ENCODE results near the gene KRT77.

Gene KRT77

GRCh38 chr12:52721838-52722470, 18.6 kb upstream of the KRT77 start:
- Histone ChIP-seq H3K27me3 (replicated peaks; ENCODE audit: insufficient read depth, low read length) (peaks cover 31% of the 10 kb centered on the region), H3K4me3 (ENCODE audit: low read length) (no peak overlapping the region), H3K36me3 (replicated peaks; ENCODE audit: insufficient read depth, low read length) (no peaks in the 10 kb centered on the region), H3K9me2 (replicated peaks; ENCODE audit: insufficient read depth, low read length) (no peaks in the 10 kb centered on the region), H3K9ac (ENCODE audit: low read length) (no peak overlapping the region), H3K27ac (ENCODE audit: low read length) (no peak overlapping the region), H3K4me2 (ENCODE audit: low read depth, low read length) (no peak overlapping the region), H3K79me2 (ENCODE audit: low read length) (no peaks in the 10 kb centered on the region), H3K4me1 (ENCODE audit: low read length) (no peaks in the 10 kb centered on the region), H4K20me1 (ENCODE audit: insufficient read depth, low read length) (no peaks in the 10 kb centered on the region), H3F3A (ENCODE audit: insufficient read depth, low read length) (no peaks in the 10 kb centered on the region), H3K9me3 (replicated peaks; ENCODE audit: insufficient read depth, low read length) (no peaks in the 10 kb centered on the region), H2AFZ (ENCODE audit: low read length) (no peak overlapping the region)
- no peak for DNase-seq
- TF ChIP-seq, protein P1, sequence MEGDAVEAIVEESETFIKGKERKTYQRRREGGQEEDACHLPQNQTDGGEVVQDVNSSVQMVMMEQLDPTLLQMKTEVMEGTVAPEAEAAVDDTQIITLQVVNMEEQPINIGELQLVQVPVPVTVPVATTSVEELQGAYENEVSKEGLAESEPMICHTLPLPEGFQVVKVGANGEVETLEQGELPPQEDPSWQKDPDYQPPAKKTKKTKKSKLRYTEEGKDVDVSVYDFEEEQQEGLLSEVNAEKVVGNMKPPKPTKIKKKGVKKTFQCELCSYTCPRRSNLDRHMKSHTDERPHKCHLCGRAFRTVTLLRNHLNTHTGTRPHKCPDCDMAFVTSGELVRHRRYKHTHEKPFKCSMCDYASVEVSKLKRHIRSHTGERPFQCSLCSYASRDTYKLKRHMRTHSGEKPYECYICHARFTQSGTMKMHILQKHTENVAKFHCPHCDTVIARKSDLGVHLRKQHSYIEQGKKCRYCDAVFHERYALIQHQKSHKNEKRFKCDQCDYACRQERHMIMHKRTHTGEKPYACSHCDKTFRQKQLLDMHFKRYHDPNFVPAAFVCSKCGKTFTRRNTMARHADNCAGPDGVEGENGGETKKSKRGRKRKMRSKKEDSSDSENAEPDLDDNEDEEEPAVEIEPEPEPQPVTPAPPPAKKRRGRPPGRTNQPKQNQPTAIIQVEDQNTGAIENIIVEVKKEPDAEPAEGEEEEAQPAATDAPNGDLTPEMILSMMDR (IDR thresholded peaks at IDR 0.05; ENCODE audit: low read length), result no peak
- TF ChIP-seq EZH2phosphoT487 (IDR thresholded peaks at IDR 0.05; ENCODE audit: low read length), result no peak

- H3K27ac ChIP-seq (ENCODE audit: low read length), result no peak overlapping the region
- H3K4me3 ChIP-seq (ENCODE audit: low read length), result no peak overlapping the region
- no peak overlapping the region for H3K9ac ChIP-seq (ENCODE audit: low read length)
- TF ChIP-seq EZH2phosphoT487 (IDR thresholded peaks at IDR 0.05; ENCODE audit: low read length), result no peak
- TF ChIP-seq, protein P1 (IDR thresholded peaks at IDR 0.05; ENCODE audit: low read length), result no peak
- no peak for TF ChIP-seq EZH2 (optimal IDR thresholded peaks at IDR 0.05; ENCODE audit: low read depth, low read length)
- no peak overlapping the region for H2AFZ ChIP-seq (ENCODE audit: low read length)
- no peak for DNase-seq
- no peaks in the 10 kb centered on the region for H3K36me3 ChIP-seq (replicated peaks; ENCODE audit: insufficient read depth, low read length)
- H3K27me3 ChIP-seq (replicated peaks; ENCODE audit: insufficient read depth, low read length), result peaks cover 37% of the 10 kb centered on the region
- H3K9me3 ChIP-seq (replicated peaks; ENCODE audit: insufficient read depth, low read length), result no peaks in the 10 kb centered on the region
- no peaks in the 10 kb centered on the region for H3F3A ChIP-seq (ENCODE audit: insufficient read depth, low read length)
- H4K20me1 ChIP-seq (ENCODE audit: insufficient read depth, low read length), result no peaks in the 10 kb centered on the region
- H3K4me1 ChIP-seq (ENCODE audit: low read length), result no peaks in the 10 kb centered on the region
- no peaks in the 10 kb centered on the region for H3K79me2 ChIP-seq (ENCODE audit: low read length)
- no peak overlapping the region for H3K4me2 ChIP-seq (ENCODE audit: low read depth, low read length)
- H3K9me2 ChIP-seq (replicated peaks; ENCODE audit: insufficient read depth, low read length), result no peaks in the 10 kb centered on the region
These were observed 17.1 kb upstream of the KRT77 start for GRCh38 chr12:52720365-52720886.

DNA sequence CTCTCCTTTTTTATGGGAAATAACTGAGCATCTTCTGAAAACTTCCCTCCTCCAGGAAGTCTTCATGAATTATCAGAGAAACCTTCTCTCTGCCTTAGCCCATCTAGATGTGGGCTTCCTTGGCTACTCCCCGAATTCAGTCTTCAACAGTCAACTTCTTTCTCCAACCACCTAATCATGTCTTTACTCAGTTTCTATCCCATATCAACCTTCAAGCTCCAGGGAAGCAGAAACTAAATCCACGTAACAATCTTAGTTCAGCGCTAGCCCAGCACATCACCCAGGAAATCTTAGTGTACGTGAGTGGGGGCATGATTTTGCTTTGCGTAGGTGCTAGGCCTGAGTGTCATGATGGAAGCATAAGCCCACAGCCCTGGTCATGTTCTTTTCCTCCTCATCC, 12.7 kb upstream of the KRT77 start:
- Histone ChIP-seq H2AFZ (ENCODE audit: low read length) (no peak overlapping the region), H3K79me2 (ENCODE audit: low read length) (no peaks in the 10 kb centered on the region), H4K20me1 (ENCODE audit: insufficient read depth, low read length) (no peaks in the 10 kb centered on the region), H3K4me1 (ENCODE audit: low read length) (no peaks in the 10 kb centered on the region), H3K27ac (ENCODE audit: low read length) (no peak overlapping the region), H3K4me3 (ENCODE audit: low read length) (no peak overlapping the region), H3K36me3 (replicated peaks; ENCODE audit: insufficient read depth, low read length) (no peaks in the 10 kb centered on the region), H3K27me3 (replicated peaks; ENCODE audit: insufficient read depth, low read length) (peaks cover 60% of the 10 kb centered on the region), H3K9me3 (replicated peaks; ENCODE audit: insufficient read depth, low read length) (no peaks in the 10 kb centered on the region), H3K9me2 (replicated peaks; ENCODE audit: insufficient read depth, low read length) (no peaks in the 10 kb centered on the region), H3K4me2 (ENCODE audit: low read depth, low read length) (no peak overlapping the region), H3K9ac (ENCODE audit: low read length) (no peak overlapping the region), H3F3A (ENCODE audit: insufficient read depth, low read length) (no peaks in the 10 kb centered on the region)
- TF ChIP-seq EZH2phosphoT487 (IDR thresholded peaks at IDR 0.05; ENCODE audit: low read length), result no peak
- no peak for TF ChIP-seq EZH2 (optimal IDR thresholded peaks at IDR 0.05; ENCODE audit: low read depth, low read length)
- TF ChIP-seq, protein P1 (IDR thresholded peaks at IDR 0.05; ENCODE audit: low read length), result no peak
- DNase-seq, result no peak
